Activated CD4-positive, alpha-beta T cell treated with anti-CD3 and anti-CD28 coated beads for 1 hour (primary cell): Measurements from ENCODE around the gene HDAC4.

Experiments used
- DNase-seq: peaks from one replicate; pipeline ENCODE4 v3.0.0-alpha.2; 2020

HDAC4 gene

GRCh38 chr2:239160226-239161143 lies 240.3 kb downstream of the HDAC4 start:
- no peak for DNase-seq

- DNase-seq = no peak
These were observed 241.3 kb downstream of the HDAC4 start for GRCh38 chr2:239159476-239159911.

DNA sequence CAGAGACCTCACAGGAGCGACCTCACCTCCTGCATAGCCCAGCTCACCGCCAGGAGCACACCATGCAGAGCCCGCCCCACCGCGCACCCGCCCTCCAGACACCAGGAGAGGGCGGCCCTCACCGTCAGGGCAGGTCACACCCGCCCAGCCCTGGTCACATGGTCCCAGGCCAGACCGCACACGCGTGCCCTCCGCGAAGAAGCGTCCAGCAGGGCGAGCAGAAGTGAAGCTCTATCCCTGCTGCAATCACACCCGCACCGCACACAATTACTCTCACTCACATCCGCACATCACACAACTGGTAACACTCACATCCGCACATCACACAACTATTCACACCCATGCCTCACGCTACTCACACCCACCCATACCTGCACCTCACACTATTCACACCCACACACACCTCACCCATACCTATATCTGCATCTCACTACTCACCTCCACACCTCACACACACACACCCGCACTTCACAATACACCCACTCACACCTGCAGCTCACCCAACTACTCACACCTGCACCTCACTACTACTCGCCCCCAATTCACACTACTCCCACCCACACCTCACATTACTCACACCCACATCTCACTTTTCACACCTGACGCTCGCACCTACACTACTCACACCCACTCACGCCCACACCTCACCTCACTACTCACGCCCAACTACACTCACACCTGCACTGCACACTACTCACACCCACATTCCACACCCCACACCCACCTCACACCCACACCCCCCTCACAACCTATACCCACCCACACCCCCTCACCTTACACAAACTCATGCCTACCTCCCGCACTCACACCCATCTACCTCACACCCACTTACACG lies 242.0 kb downstream of the HDAC4 start:
- no peak for DNase-seq

- no peak for DNase-seq
These were observed 243.0 kb downstream of the HDAC4 start for GRCh38 chr2:239157771-239158170.

- no peak for DNase-seq
These were observed 243.6 kb downstream of the HDAC4 start for GRCh38 chr2:239157269-239157668.

- DNase-seq = no peak
These were observed 244.1 kb downstream of the HDAC4 start for GRCh38 chr2:239156516-239157265.

DNA sequence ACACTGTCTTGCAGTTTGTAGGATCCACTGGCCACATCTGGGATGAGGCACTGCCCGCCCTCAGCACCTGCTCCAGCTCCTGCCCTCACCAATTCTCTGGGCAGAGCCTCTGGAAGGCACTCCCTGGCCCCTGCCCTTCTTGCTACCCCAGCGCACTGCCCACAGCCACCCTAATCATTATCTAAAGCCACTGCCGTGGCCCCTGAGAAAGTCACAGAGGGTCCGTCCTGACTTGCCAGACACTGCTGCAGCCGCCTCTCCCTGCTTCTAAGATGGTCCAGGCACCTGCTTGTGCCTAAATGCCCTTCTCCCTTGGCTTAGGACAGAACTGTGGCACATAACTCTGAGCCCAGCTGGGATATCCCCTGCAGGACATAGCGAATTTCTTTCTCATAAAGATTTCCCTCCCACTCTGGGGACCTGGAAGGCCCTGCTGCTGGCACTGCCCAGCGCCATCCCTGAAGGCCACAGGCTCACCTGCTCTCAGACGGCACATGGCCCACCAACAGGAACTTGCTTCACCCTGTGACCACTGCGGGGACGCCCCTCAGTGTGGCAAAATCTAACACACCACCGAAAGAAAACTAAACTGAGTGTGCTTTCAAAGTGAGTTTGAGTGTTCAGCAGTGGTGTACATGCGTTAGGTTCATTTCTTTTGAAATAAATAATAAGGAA lies 244.9 kb downstream of the HDAC4 start:
- no peak for DNase-seq

GRCh38 chr2:239154971-239155805 lies 245.6 kb downstream of the HDAC4 start:
- DNase-seq = no peak

DNA sequence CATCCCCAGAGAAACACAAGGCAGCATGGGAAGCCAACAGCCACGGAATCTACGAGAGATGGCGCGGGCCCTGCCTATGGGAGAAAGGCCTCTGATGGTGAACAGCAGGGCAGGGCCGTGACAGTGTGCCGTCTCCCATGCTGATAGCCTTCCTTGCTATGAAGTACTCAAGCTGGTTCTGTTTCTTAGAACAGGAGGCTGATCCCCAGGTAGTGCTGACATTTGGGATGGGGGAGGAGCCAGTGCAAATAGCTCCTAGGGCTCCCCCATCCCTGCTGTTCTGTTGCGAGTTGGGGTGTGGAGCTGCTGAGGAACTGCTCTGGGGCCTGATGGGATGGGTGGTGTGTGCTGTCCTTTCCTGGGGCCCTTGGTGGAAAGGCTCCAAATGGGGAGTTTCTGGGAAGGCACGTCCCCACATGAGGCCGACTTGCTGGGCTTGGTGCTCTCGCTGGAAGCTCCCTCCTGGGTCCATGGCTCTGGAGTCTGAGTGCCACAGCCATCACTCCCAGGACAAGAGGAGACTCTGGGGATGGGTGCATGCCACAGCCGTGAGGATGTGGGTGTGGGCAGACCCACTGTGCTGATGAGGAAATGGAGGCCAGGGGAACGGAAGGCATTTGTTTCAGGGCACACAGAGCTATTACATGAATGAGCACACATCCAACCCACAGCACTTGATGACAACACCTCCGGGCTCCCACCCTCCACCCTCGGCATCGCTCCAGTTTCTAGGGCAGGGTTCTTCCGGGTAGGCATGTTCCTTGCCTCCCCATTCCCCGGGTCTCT lies 246.8 kb downstream of the HDAC4 start:
- no peak for DNase-seq

- no peak for DNase-seq
These were observed 247.9 kb downstream of the HDAC4 start for GRCh38 chr2:239152916-239153305.

DNA sequence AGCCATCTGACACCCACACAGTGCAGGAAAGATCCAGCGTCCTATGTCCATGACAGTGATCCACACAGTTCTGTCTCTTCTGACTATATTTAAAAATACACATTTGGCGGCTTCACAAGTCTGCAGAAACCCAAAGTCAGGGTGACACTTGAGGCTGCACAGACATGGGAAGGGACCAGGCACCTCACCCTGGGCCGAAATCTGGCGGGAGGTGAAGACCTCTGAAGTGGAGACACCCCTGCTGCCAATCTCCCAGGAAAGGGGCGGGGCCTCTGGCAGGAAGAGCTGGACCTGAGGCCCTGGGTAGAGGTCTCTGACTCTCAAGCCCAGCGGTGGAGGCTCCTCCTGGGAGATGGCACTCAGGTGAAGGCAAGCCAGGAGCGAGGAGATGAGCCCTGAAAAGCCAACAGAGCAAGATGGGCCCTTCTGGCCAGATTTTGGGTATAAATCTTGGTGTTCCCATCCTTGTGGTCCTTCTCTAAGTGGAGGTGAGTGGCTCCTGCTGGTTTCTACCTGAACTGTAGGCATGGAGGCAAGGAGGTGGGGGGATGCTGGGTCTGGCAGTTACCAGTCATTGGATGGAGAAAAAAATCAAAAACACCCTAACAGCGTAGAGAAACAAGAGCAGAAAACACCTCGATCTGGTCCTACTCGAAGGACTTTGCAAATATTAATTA lies 248.4 kb downstream of the HDAC4 start:
- no peak for DNase-seq

- no peak for DNase-seq
These were observed 249.4 kb downstream of the HDAC4 start for GRCh38 chr2:239151201-239152131.

GRCh38 chr2:239150125-239151011 lies 250.5 kb downstream of the HDAC4 start:
- DNase-seq = no peak

- DNase-seq = no peak
These were observed 251.3 kb downstream of the HDAC4 start for GRCh38 chr2:239149501-239149900.

DNA sequence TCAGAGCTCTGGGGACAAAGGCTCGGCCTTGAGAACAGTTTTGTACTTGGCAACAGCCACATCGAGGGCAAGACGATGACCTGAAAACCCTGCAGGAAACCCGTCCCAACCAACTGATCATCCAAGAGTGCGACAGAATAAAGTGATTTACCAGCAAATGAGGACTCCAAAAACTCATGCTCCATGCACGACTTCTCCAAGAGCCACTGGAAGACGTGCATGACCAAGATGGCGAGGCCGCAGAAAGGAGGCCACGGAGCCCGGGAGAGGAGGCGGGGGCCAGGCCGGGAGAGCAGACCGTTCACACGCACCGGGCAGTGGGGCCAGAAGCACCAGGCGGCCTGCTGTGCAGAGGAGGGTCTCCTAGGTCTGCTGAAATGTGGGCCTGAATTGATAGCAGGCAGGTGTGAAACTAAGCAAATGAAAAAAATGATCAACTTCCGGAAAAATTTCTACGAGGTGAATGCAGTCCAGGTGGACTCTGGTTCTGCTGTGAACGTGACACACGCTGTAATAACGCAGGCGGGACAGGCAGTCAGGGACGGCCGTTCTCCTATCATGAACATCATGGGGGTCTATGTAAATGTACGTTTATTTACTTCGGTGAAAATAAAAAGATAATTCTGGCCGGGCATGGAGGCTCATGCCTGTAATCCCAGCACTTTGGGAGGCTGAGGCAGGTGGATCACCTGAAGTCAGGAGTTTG lies 252.2 kb downstream of the HDAC4 start:
- no peak for DNase-seq

DNA sequence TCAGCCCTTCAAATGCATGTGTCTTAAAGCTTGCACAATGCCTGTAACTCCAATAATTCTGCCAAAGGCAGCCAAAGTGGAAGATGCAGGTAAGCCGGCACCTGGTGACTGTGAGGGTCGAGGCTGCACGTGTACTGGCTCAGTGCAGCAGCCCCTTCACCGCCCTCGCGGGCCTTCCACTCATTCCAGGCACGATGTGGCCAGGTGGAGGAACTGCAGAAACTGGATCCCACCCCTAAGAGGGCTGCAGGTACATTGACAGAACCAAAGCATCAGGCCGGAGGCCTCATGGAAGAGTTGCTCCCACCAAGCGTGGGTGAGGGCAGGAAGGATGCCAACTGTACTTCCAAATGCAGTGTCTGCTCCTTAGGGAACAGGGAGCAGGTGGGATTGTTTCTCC lies 253.4 kb downstream of the HDAC4 start:
- no peak for DNase-seq

DNA sequence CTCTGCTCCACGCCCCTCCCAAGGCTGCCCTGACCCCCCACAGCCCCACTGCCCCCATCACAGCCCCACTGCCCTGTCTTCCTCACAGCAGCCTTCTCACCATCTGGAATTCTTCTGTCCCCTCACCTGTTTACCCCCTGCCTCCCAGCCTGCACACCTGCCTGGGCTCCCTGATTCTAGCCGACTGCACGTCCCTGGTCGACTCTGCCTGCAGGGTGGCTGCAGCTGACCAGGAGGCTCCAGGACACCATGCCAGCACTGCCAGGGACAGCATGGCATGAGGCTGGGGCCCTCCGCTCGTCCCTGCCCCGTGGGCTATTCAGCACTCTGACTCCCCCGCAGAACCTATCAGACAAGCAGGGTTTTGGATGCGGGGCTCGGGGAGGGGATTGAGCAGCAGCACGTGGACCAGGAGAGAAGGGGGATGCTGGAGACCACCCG lies 254.1 kb downstream of the HDAC4 start:
- DNase-seq = no peak
